Endothelial cell of hepatic sinusoid (primary cell): ENCODE data around the gene FBXO36.

Source experiments
- in situ Hi-C: cut with HindIII; loops from 2 replicates; pipeline ENCODE4 v1.10.0; 2017; ENCODE audit warnings: low sequenced_read_pairs

Gene FBXO36

GRCh38 chr2:230043025-230043424, 120.7 kb downstream of the FBXO36 start:
- in situ Hi-C loops: no loop called here

GRCh38 chr2:230043461-230043860, 121.2 kb downstream of the FBXO36 start:
- in situ Hi-C loops: no loop called here

- in situ Hi-C loops: no loop called here
These were observed 124.2 kb downstream of the FBXO36 start for GRCh38 chr2:230046491-230046890.

GRCh38 chr2:230048010-230048671, 125.8 kb downstream of the FBXO36 start:
- in situ Hi-C loops: no loop called here

GRCh38 chr2:230050136-230050535, 127.8 kb downstream of the FBXO36 start:
- in situ Hi-C loops: no loop called here

GRCh38 chr2:230052299-230052698, 130.0 kb downstream of the FBXO36 start:
- in situ Hi-C loops: no loop called here

GRCh38 chr2:230053753-230054478, 131.6 kb downstream of the FBXO36 start:
- in situ Hi-C loops: no loop called here

- in situ Hi-C loops: no loop called here
These were observed 138.5 kb downstream of the FBXO36 start for GRCh38 chr2:230060672-230061293.
